GM12891 (cell line): ENCODE measurements around the gene CGNL1.

Source experiments
- PAX5 ChIP-seq: IDR thresholded peaks from 2 replicates; pipeline ENCODE4 v1.6.1; 2011; ENCODE audit warnings: low read length, moderate library complexity, mild to moderate bottlenecking; ENCODE audit not compliant: insufficient read depth, severe bottlenecking
- POLR2A ChIP-seq: IDR thresholded peaks from 2 replicates; pipeline ENCODE4 v1.6.1; 2011; ENCODE audit warnings: low read depth, low read length, control low read depth
- POLR2AphosphoS5 ChIP-seq: IDR thresholded peaks from 2 replicates; pipeline ENCODE4 v1.6.1; 2011; ENCODE audit warnings: low read depth, low read length, control low read depth
- SPI1 ChIP-seq: IDR thresholded peaks from 2 replicates; pipeline ENCODE4 v1.6.1; 2011; ENCODE audit warnings: low read depth, low read length, control low read depth
- TAF1 ChIP-seq: IDR thresholded peaks from 2 replicates; pipeline ENCODE4 v1.6.1; 2011; ENCODE audit warnings: low read depth, low read length, control low read depth

DNA sequence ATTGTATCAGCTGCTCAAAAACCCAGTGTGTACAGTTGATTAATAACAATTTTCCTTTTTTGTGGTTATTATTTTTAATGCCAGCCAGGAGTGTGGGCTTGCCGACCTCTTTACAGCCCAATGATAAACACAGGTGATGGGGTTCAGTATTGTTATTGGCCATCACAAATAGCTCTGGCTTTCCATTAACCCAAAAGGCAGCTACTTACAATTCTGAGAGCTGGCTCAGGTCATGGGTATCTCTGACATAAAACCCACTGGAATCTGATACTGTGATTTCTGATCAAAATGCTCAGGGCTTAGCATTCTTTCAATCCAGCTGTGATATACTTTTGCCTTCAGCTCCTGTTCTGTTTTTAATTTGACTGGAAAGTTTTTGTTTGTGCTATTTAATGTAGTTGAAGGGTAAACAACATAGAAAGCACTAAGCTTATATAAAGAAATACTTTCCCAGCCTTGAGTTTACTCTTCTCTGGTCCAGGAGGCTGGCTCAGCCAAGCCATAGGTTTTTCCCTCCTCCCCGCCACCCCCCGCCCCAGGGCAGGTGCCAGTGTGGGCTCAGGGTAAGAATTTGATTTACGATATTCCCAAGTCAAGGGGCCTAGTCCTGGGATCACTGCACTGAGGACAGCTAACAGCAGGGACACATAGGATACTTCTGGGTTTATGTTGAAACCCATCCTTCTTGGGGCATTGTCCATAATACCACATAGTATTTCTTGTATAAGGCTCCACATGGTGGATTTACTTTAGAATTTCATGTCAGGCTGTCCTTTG lies 161.4 kb downstream of the CGNL1 start:
- no peak for TF ChIP-seq POLR2A
- no peak for TF ChIP-seq TAF1
- no peak for TF ChIP-seq POLR2AphosphoS5
- TF ChIP-seq PAX5, result no peak
- TF ChIP-seq SPI1, result no peak
